HL-60 (cell line): ENCODE results near the gene GLB1L.
A peak's percentile ranks its signal among the peaks of the same experiment; 100 is the strongest.

ENCODE experiments used
- GABPA ChIP-seq: IDR thresholded peaks from 2 replicates; pipeline ENCODE4 v1.6.1; 2012; ENCODE audit warnings: low read depth
- POLR2AphosphoS5 ChIP-seq: IDR thresholded peaks from 2 replicates; pipeline ENCODE4 v1.6.1; 2012; ENCODE audit warnings: low read depth
- SPI1 ChIP-seq: IDR thresholded peaks from 2 replicates; pipeline ENCODE4 v1.6.1; 2012; ENCODE audit warnings: low read depth, mild to moderate bottlenecking, borderline replicate concordance
- TF ChIP-seq, protein P1 (sequence below): IDR thresholded peaks from 2 replicates; pipeline ENCODE4 v1.6.1; 2012; ENCODE audit warnings: low read depth; ENCODE audit not compliant: insufficient replicate concordance
- TF ChIP-seq, protein P2 (sequence below): IDR thresholded peaks from one replicate; pipeline ENCODE4 v1.5.1; 2011; ENCODE audit warnings: low read length, control low read depth, inconsistent platforms; ENCODE audit not compliant: insufficient read depth

DNA sequence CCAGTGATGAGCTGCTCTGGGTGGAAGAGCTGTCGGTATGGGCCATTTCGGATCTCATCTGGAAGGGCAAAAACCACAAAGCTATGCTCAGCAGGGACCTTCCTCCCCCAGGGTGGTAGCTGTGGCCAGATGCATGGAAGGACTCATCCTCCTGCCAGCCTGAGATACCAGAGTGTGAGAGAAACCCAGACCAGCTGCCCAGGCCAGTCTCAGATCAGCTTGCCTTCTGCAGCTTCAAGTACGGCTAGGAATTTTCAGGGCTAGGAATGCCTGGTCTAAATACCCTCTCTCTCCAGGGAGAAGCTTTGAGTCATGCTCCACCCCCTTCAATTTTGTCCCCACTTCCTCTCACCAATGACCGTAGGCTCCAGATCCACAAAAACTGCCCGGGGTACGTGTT is 6.4 kb upstream of the GLB1L start:
- TF ChIP-seq, protein P1, sequence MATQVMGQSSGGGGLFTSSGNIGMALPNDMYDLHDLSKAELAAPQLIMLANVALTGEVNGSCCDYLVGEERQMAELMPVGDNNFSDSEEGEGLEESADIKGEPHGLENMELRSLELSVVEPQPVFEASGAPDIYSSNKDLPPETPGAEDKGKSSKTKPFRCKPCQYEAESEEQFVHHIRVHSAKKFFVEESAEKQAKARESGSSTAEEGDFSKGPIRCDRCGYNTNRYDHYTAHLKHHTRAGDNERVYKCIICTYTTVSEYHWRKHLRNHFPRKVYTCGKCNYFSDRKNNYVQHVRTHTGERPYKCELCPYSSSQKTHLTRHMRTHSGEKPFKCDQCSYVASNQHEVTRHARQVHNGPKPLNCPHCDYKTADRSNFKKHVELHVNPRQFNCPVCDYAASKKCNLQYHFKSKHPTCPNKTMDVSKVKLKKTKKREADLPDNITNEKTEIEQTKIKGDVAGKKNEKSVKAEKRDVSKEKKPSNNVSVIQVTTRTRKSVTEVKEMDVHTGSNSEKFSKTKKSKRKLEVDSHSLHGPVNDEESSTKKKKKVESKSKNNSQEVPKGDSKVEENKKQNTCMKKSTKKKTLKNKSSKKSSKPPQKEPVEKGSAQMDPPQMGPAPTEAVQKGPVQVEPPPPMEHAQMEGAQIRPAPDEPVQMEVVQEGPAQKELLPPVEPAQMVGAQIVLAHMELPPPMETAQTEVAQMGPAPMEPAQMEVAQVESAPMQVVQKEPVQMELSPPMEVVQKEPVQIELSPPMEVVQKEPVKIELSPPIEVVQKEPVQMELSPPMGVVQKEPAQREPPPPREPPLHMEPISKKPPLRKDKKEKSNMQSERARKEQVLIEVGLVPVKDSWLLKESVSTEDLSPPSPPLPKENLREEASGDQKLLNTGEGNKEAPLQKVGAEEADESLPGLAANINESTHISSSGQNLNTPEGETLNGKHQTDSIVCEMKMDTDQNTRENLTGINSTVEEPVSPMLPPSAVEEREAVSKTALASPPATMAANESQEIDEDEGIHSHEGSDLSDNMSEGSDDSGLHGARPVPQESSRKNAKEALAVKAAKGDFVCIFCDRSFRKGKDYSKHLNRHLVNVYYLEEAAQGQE: no peak
- TF ChIP-seq, protein P2, sequence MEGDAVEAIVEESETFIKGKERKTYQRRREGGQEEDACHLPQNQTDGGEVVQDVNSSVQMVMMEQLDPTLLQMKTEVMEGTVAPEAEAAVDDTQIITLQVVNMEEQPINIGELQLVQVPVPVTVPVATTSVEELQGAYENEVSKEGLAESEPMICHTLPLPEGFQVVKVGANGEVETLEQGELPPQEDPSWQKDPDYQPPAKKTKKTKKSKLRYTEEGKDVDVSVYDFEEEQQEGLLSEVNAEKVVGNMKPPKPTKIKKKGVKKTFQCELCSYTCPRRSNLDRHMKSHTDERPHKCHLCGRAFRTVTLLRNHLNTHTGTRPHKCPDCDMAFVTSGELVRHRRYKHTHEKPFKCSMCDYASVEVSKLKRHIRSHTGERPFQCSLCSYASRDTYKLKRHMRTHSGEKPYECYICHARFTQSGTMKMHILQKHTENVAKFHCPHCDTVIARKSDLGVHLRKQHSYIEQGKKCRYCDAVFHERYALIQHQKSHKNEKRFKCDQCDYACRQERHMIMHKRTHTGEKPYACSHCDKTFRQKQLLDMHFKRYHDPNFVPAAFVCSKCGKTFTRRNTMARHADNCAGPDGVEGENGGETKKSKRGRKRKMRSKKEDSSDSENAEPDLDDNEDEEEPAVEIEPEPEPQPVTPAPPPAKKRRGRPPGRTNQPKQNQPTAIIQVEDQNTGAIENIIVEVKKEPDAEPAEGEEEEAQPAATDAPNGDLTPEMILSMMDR: no peak
- no peak for TF ChIP-seq POLR2AphosphoS5
- TF ChIP-seq GABPA: no peak
- TF ChIP-seq SPI1: peak; percentile 53; the same call in 1 of the 2 replicates
